Epithelial cell of proximal tubule (primary cell): Measurements from ENCODE around the gene SPPL3. TPM values are rescaled to one million over a fixed set of nuclear protein-coding genes. Genes with fewer than 3 reads are reported as not detected.
"Not testable (repeated sequence)": the region's sequence is repeated elsewhere in the genome, so short reads cannot be mapped to it uniquely, and the experiment has no call there.

Experiments
- DNase-seq: peaks from one replicate; pipeline ENCODE4 v3.0.0-alpha.2; 2011; ENCODE audit warnings: low read depth
- H3K4me3 ChIP-seq: 2 replicates; pipeline ENCODE4 v1.5.1; 2011; ENCODE audit warnings: low read depth, mild to moderate bottlenecking, low read length
- CTCF ChIP-seq: conservative IDR thresholded peaks from 2 replicates; pipeline ENCODE4 v1.5.1; 2012; ENCODE audit warnings: low read depth, mild to moderate bottlenecking, low read length
- total RNA-seq: library from RNA; depleted of rRNA; stranded (reverse); fragments of >200 nt; gene quantifications from 2 replicates; pipeline ENCODE4 v1.2.3, GENCODE V29; 2015

Gene SPPL3
- total RNA-seq, 1 donor from 2014 or later, result 8.6 TPM

GRCh38 chr12:120903412-120904196, 554 bp downstream of the SPPL3 start:
- TF ChIP-seq CTCF, result no peak
- H3K4me3 ChIP-seq, result peak overlapping the region; percentile 94
- no peak for DNase-seq

DNA sequence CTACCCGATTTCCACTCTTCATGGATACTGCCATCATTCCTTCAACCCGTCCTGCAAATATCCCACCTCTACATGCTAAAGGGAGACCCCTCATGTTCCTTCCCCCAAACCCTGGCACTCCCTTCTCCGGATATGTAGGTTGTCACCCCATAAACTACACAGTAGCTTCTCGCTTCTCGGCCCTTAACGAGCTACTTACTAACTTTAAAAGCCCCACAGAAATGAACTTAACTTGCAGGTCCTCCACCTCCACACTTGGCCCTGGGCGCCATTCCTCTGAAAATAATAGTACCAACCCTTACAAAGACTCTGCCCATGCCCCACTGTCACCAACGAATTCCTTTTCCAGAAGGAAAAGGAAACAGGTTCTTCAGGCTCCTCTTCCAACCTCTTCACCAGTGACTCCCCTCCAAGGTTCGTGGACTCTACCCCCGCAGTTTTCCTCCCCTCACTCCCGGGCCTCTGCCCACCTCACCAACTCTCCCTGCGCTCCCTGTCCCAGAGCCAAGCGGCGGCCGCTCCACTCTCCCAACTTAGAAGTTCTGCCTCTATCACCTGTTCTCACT, 1.2 kb downstream of the SPPL3 start:
- no peak for TF ChIP-seq CTCF
- H3K4me3 ChIP-seq, result peak overlapping the region; percentile 94
- DNase-seq, result no peak

GRCh38 chr12:120901818-120902217, 2.3 kb downstream of the SPPL3 start:
- H3K4me3 ChIP-seq, result no peak overlapping the region
- no peak for DNase-seq
- no peak for TF ChIP-seq CTCF

- not testable (repeated sequence) for DNase-seq, H3K4me3 ChIP-seq
Measured at GRCh38 chr12:120901101-120901500, 3.1 kb downstream of the SPPL3 start.

DNA sequence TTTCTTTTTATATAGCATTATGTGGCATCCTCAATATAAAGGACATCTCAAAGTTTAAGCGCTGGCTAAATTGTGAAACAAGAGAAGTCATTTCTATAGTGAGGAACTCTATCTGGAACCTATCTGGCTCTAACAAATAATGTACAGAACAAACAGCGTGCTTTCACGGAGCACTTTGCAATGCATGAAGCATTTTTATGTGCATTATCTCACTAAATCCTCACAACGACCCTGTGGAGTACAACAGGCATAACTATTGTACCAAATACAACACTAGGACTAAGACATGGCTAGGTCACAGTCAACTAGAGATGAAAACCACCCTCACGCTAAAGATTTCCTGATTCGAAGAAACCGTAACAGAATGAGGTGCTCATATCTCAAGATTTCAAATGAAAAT, 8.6 kb downstream of the SPPL3 start:
- no peak for TF ChIP-seq CTCF
- no peak overlapping the region for H3K4me3 ChIP-seq
- DNase-seq, result no peak

DNA sequence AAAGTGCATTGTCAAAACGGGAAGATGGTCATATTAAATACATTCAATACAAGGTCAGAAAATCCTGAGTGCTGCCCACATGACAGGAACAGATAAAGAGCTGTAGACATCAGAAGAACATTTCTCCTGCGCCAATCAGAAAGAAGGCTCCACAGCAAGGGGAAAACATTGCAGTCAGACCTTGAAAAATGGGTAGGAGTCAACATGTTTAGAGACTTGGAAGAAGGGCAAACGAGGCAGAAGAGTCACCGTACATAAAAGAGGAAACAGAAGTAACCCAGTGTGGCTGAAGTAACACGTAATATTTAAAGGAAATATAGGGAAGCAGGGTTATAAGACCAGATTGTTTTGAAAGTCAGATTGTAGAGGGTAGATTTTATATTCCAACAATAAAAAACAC, 11.9 kb downstream of the SPPL3 start:
- DNase-seq, result no peak
- no peak for TF ChIP-seq CTCF
- no peak overlapping the region for H3K4me3 ChIP-seq

DNA sequence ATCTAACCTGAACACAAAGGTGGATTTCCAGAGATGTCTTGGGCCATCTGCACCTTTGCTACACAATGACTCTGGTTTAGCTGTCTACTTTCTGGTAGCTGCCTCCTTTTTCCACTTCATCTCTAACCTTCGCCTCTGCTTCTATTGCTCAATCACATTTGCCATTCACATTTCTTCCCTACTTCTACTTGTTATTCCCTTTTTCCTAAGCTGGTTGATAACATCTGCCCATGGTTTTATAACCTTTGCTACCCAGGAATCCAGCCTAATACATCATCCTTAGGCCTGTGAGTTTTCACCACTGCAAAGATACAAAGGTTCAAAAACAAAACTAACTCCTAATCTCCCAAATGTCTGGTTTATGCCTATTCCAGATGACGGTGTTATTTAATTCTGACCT, 13.2 kb downstream of the SPPL3 start:
- H3K4me3 ChIP-seq, result no peak overlapping the region
- no peak for DNase-seq
- no peak for TF ChIP-seq CTCF
